Activated CD4-positive, alpha-beta T cell treated with anti-CD3 and anti-CD28 coated beads for 36 hours (primary cell): ENCODE measurements around the gene SNRNP70. TPM values are rescaled to one million over a fixed set of nuclear protein-coding genes. Genes with fewer than 3 reads are reported as not detected.

ENCODE experiments used
- ATAC-seq: fragments of 200-7000 bp; cut with Tn5 transposase; one replicate; pipeline ENCODE4 v1.10.0; 2021; ENCODE audit warnings: mild to moderate bottlenecking, moderate library complexity
- CTCF ChIA-PET: fragments of 350-600 bp; sonication (Branson Sonifier 250); formaldehyde crosslinking; loops from one replicate; lab custom pipeline; 2021; ENCODE audit warnings: antibody characterized with exemption; lab: Charles Lee
- POLR2A ChIA-PET: fragments of 350-600 bp; sonication (Branson Sonifier 250); formaldehyde crosslinking; loops from one replicate; lab custom pipeline; 2021; ENCODE audit warnings: antibody characterized with exemption, inconsistent platforms; lab: Charles Lee
- DNase-seq: peaks from one replicate; pipeline ENCODE4 v3.0.0-alpha.2; 2020
- H3K27ac Mint-ChIP-seq: one replicate; pipeline ENCODE4 v1.8.0; 2021; ENCODE audit warnings: mixed read lengths
- H3K27me3 Mint-ChIP-seq: one replicate; pipeline ENCODE4 v1.8.0; 2021; ENCODE audit warnings: mixed read lengths
- H3K36me3 Mint-ChIP-seq: one replicate; pipeline ENCODE4 v1.8.0; 2021; ENCODE audit warnings: low read depth, mixed read lengths
- H3K4me1 Mint-ChIP-seq: one replicate; pipeline ENCODE4 v1.8.0; 2021; ENCODE audit warnings: mixed read lengths
- H3K4me3 Mint-ChIP-seq: one replicate; pipeline ENCODE4 v1.8.0; 2021; ENCODE audit warnings: mild to moderate bottlenecking, moderate library complexity, mixed read lengths
- H3K9me3 Mint-ChIP-seq: one replicate; pipeline ENCODE4 v1.8.0; 2021; ENCODE audit warnings: low read depth, mixed read lengths
- intact Hi-C, 2 experiments: fragments of 100-400 bp; cut with DNase I in 1 of 2; cut with micrococcal nuclease in 1 of 2; formaldehyde crosslinking; loops; one replicate each; pipeline versions ENCODE4 v1.14.2 to v1.15.1; 2022 to 2024; cut with DNase I, micrococcal nuclease
- total RNA-seq, 2 experiments: library from RNA; stranded (reverse); gene quantifications; one replicate each; pipeline ENCODE4 v1.2.3, GENCODE V29; 2021

The SNRNP70 gene
- total RNA-seq, 2 experiments from 2014 or later, result 225 to 306 TPM

DNA sequence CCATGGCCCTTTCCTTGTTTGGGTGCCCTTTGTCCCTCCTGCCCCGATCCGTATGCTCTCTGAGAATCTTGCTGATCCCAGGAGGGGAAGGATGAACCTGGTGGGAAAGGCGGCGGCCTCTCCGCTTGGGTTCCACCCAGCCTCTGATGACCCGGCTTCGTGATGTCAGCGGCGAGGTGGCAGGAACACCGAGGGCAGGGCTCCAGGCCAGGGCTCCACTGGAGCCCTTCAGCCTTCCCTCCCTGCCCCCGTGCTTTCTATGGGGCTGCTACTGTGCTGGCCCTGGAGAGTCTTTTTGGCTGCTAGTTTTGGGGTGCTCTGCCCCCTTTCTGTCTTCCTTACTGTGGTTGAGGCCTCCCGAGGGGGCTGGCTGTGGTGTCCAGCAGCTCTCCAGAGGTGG, 17.1 kb downstream of the SNRNP70 start:
- H3K27ac Mint-ChIP-seq, result no peak overlapping the region
- intact Hi-C loops, result no loop called here
- H3K9me3 Mint-ChIP-seq, result no peaks in the 10 kb centered on the region
- H3K36me3 Mint-ChIP-seq, result peaks cover 55% of the 10 kb centered on the region
- ATAC-seq (no peak), DNase-seq (no peak)
- POLR2A ChIA-PET, result no interaction called here
- peaks cover 2% of the 10 kb centered on the region for H3K4me1 Mint-ChIP-seq
- no peak overlapping the region for H3K4me3 Mint-ChIP-seq
- CTCF ChIA-PET, result no interaction called here
- H3K27me3 Mint-ChIP-seq, result no peaks in the 10 kb centered on the region

DNA sequence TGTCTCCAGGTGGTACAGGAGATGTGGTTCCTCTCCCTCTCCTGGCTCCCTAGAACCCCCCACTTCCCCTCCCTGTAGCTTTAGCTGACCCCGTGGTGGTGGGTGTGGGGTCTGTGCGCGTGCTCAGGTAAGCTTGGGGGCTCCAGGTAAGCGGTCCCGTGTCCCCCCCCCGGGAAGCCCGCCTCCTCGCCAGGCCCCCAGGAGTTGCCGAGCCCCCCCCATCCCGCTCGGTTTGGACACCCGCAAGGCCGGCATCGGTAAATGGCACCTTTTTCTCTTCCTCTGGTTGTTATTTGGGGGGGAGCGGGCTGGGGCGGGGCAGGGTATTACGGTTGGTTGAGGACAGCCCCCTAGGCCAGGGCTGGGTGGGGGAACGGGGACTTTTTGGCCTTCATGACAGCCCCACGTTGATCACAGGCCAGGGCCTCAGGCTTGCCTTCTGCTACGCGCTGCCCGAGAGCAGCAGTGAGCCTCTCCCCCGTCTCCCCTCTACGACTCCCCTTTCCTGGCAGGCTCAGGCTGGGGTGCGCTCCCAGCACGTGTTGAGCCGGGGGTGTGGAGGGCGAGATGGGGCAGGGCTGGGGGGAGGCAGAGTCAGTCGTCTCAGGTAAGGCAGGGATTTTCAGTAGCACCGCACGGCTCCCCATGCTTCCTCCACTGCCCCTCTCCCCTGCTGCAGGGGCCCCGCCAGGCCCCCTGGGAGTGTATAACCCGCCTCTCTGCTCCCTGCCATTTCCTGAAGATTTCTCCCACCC, 18.3 kb downstream of the SNRNP70 start:
- Mint-ChIP-seq H3K9me3 (no peaks in the 10 kb centered on the region), H3K27me3 (no peaks in the 10 kb centered on the region), H3K27ac (no peak overlapping the region), H3K4me3 (no peak overlapping the region), H3K36me3 (peaks cover 57% of the 10 kb centered on the region), H3K4me1 (peaks cover 2% of the 10 kb centered on the region)
- CTCF ChIA-PET, result interaction anchor here (0.6 kb wide), 1 partner anchor 43 kb away, joined by 3 read pairs; no protein-coding TSS in a partner anchor
- intact Hi-C loops, result loop anchor here in 1 of 2 experiments (1.0 kb wide), 1 partner anchor 28 kb away; no protein-coding TSS in a partner anchor
- POLR2A ChIA-PET, result interaction anchor here (0.6 kb wide), 1 partner anchor 267 kb away, joined by 3 read pairs; no protein-coding TSS in a partner anchor
- DNase-seq (no peak), ATAC-seq (no peak)

DNA sequence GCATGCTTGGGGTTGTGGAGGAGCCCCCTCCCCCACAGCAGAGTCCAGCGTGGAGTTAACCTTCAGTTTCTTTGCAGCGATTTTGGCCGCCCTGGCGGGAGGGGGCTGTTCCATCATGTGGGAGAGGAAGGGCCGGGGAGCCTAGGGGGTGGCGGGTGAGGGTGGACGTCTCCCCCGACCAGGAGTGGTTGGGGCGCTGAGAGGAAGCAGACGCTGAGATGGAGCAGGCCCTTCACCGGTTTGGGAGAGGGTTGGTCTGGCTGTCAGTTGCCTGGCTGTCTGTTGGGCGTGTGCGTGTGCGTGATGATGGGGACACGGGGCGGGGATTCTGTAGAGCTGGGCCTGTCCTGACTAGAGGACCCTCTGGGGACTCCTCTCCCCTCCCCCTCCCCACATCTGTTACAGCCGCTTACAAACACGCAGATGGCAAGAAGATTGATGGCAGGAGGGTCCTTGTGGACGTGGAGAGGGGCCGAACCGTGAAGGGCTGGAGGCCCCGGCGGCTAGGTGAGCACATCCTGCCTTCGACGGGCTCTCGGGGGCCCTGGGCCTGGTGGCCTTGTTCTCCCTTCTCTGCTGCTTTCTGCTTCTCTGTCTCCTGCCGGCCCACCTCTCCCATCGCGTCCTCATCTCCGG, 19.1 kb downstream of the SNRNP70 start:
- intact Hi-C loops, result no loop called here
- H3K9me3 Mint-ChIP-seq, result no peaks in the 10 kb centered on the region
- no peak overlapping the region for H3K27ac Mint-ChIP-seq
- ChIA-PET POLR2A (interaction anchor here (0.6 to 1.3 kb wide), 2 partner anchors 10 to 128 kb away, joined by 3 to 6 read pairs; partner anchors contain the start of gene LIN7B), CTCF (interaction anchor here (0.9 to 3.0 kb wide), 4 partner anchors 8 to 37 kb away, joined by 3 to 49 read pairs (median 13); partner anchors contain the start of gene LIN7B)
- H3K27me3 Mint-ChIP-seq, result no peaks in the 10 kb centered on the region
- no peak overlapping the region for H3K4me3 Mint-ChIP-seq
- peaks cover 54% of the 10 kb centered on the region for H3K36me3 Mint-ChIP-seq
- DNase-seq (no peak), ATAC-seq (no peak)
- peaks cover 2% of the 10 kb centered on the region for H3K4me1 Mint-ChIP-seq

DNA sequence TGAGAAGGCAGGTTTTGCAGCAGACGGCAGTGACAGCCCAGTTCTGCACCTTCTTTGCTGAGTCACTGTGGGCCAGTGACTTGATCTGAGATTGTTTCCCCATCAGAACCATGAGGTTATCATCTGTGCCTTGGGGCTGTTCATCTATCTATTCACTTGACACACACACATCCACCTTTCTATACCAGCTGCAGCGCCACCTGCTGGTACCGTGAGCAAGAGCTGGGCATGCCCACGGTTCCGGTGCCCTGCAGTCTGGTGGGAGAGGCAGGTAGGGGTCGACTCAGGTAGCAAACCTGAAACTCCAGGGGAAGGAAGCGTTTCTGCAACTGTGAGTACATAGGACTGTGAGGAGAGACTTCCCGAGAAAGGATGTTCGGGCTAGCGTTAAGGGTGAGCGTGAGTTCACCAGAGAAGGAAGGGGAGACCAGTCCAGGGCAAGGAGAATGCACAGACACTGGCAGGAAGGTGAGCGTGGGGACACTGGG, 21.4 kb downstream of the SNRNP70 start:
- ChIA-PET POLR2A (interaction anchor here (0.5 to 1.4 kb wide), 2 partner anchors 9 to 1424 kb away, joined by 3 to 5 read pairs; no protein-coding TSS in a partner anchor), CTCF (interaction anchor here (0.6 to 3.0 kb wide), 13 partner anchors 8 to 378 kb away, joined by 3 to 49 read pairs (median 3); partner anchors contain the start of gene LIN7B)
- DNase-seq (peak; percentile 82), ATAC-seq (peak; percentile 84)
- no peak overlapping the region for H3K4me3 Mint-ChIP-seq
- no peaks in the 10 kb centered on the region for H3K27me3 Mint-ChIP-seq
- peaks cover 4% of the 10 kb centered on the region for H3K4me1 Mint-ChIP-seq
- H3K36me3 Mint-ChIP-seq, result peaks cover 39% of the 10 kb centered on the region
- intact Hi-C loops, result no loop called here
- H3K9me3 Mint-ChIP-seq, result no peaks in the 10 kb centered on the region
- no peak overlapping the region for H3K27ac Mint-ChIP-seq

DNA sequence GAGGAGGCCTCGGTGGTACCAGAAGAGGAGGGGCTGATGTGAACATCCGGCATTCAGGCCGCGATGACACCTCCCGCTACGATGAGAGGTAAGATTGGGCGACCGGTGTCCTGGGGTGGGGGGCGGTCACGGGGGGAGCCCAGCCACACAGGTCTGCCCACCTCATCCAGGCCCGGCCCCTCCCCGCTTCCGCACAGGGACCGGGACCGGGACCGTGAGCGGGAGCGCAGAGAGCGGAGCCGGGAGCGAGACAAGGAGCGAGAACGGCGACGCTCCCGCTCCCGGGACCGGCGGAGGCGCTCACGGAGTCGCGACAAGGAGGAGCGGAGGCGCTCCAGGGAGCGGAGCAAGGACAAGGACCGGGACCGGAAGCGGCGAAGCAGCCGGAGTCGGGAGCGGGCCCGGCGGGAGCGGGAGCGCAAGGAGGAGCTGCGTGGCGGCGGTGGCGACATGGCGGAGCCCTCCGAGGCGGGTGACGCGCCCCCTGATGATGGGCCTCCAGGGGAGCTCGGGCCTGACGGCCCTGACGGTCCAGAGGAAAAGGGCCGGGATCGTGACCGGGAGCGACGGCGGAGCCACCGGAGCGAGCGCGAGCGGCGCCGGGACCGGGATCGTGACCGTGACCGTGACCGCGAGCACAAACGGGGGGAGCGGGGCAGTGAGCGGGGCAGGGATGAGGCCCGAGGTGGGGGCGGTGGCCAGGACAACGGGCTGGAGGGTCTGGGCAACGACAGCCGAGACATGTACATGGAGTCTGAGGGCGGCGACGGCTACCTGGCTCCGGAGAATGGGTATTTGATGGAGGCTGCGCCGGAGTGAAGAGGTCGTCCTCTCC, 22.6 kb downstream of the SNRNP70 start:
- Mint-ChIP-seq H3K4me1 (peaks cover 4% of the 10 kb centered on the region), H3K9me3 (no peaks in the 10 kb centered on the region), H3K36me3 (peaks cover 34% of the 10 kb centered on the region), H3K27me3 (no peaks in the 10 kb centered on the region), H3K27ac (no peak overlapping the region), H3K4me3 (no peak overlapping the region)
- intact Hi-C loops, result no loop called here
- ATAC-seq (no peak), DNase-seq (no peak)
- ChIA-PET CTCF (interaction anchor here (1.2 kb wide), 1 partner anchor 10 kb away, joined by 5 read pairs; no protein-coding TSS in a partner anchor), POLR2A (no interaction called here)

DNA sequence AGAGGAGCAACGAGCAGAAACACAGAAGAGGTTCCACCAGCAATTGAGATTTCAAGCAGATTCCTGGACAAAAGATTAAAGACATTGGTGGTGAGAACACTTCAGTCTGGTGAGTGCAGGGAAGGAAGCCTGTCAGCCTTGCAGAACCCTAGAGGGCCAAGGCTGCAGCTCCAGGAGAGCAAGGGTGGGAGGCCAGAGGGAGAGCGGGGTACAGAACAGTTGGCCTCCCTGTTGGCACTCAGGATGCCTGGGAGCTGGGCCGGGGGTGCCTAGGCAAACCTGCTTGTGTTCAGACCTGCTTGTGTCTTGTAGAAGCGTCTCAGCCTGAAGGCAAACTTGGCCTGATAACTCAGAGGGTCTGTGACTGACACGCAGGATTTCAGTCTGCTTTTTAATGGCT, 23.8 kb downstream of the SNRNP70 start:
- intact Hi-C loops, result no loop called here
- Mint-ChIP-seq H3K27me3 (no peaks in the 10 kb centered on the region), H3K4me3 (no peak overlapping the region), H3K27ac (no peak overlapping the region), H3K9me3 (no peaks in the 10 kb centered on the region), H3K4me1 (peaks cover 13% of the 10 kb centered on the region), H3K36me3 (peaks cover 34% of the 10 kb centered on the region)
- CTCF ChIA-PET, result interaction anchor here (1.2 to 1.6 kb wide), 3 partner anchors 10 to 101 kb away, joined by 3 to 5 read pairs (median 4); no protein-coding TSS in a partner anchor
- ATAC-seq (no peak), DNase-seq (no peak)
- POLR2A ChIA-PET, result no interaction called here

DNA sequence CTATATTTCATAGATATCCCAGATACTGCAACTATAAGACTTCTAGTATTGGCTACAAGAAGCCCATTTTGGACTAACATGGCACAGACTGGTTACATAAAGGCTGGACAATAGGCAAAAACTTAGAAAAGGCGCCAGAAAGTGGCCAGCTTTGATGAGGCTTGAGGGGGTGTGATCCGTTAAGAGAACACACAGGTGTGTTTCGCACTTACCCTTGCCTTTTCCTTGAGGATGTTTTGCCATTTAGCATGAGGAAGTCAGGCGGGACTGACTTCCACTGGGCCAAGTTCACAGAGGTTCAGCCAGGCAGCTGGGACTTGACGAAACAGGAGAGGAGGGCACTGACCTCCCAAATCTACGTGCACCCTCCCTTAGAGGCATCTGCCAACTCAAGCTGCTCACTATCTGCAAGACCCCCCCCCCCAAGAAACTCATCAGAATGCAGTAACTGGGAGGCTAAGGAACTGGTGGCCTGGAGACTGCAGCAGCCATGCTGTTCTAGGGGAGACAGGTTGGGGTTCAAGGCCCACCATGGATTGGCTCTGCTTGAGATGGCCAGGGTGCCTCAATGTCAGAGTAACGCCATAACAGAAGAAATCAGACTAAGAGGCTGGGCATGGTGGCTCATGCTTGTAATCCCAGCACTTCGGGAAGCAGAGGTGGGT, 24.4 kb downstream of the SNRNP70 start:
- H3K27me3 Mint-ChIP-seq, result no peaks in the 10 kb centered on the region
- no peak overlapping the region for H3K27ac Mint-ChIP-seq
- peaks cover 31% of the 10 kb centered on the region for H3K36me3 Mint-ChIP-seq
- no peak for ATAC-seq
- intact Hi-C loops, result no loop called here
- no peak overlapping the region for H3K4me3 Mint-ChIP-seq
- H3K9me3 Mint-ChIP-seq, result no peaks in the 10 kb centered on the region
- peaks cover 13% of the 10 kb centered on the region for H3K4me1 Mint-ChIP-seq
- POLR2A ChIA-PET, result no interaction called here
- CTCF ChIA-PET, result interaction anchor here (1.2 to 1.6 kb wide), 3 partner anchors 10 to 101 kb away, joined by 3 to 9 read pairs (median 4); no protein-coding TSS in a partner anchor
- no peak for DNase-seq

DNA sequence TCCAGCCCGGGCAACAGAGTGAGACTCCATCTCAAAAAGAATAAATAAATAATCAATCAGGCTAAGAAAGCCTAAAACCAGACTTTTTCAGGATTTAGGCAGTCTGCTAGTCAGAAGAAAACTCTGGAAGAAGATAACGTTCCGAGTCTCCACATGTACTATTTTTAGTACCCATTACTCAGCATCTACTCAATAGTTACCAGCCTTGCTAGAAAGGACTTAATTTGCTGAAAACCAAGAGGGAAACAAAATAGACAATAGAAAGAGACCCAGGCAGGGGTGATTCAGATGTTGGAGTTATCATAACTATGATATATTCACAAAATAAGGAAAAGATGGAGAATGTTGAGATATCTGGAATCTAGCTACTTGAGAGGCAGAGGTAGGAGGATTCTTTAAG, 25.3 kb downstream of the SNRNP70 start:
- ChIA-PET CTCF (interaction anchor here (0.7 to 1.4 kb wide), 2 partner anchors 13 kb away, joined by 3 to 9 read pairs; no protein-coding TSS in a partner anchor), POLR2A (interaction anchor here (0.6 to 0.7 kb wide), 2 partner anchors 61 to 92 kb away, joined by 3 to 8 read pairs; no protein-coding TSS in a partner anchor)
- intact Hi-C loops, result no loop called here
- peaks cover 26% of the 10 kb centered on the region for H3K36me3 Mint-ChIP-seq
- H3K27ac Mint-ChIP-seq, result no peak overlapping the region
- H3K27me3 Mint-ChIP-seq, result no peaks in the 10 kb centered on the region
- no peak for ATAC-seq
- H3K4me1 Mint-ChIP-seq, result peaks cover 16% of the 10 kb centered on the region
- no peak for DNase-seq
- no peaks in the 10 kb centered on the region for H3K9me3 Mint-ChIP-seq
- no peak overlapping the region for H3K4me3 Mint-ChIP-seq

DNA sequence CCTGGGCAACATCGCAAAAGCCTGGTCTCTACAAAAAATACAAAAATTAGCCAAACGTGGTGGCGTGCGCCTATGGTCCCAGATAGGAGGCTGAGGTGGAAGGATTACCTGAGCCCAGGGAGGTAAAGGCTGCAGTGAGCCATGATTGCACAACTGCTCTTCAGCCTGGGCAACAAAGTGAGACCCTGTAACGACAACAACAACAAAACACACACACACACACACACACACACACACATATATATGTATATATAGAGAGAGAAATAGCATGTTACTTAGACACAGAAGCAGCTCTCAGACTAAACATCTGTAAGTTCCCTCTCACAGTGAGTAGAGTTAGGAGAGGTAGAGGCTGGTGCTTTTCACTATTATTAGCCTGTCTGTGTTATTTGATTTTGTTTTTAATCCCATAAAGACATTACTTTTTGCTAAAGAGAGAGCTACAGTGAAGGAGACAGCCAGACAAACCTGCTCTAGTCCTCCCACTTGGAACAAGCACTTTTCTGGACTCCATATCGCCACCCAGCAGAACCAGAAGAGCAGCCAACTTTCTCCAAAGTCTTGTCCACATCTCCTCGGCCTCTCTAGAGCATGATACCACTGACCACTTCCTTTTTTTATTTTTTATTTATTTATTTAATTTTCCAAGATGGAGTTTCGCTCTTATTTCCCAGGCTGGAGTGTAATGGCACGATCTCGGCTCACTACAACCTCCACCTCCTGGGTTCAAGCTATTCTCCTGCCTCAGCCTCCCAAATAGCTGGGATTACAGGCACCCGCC, 26.2 kb downstream of the SNRNP70 start:
- CTCF ChIA-PET, result interaction anchor here (0.9 kb wide), 1 partner anchor 14 kb away, joined by 5 read pairs; no protein-coding TSS in a partner anchor
- Mint-ChIP-seq H3K36me3 (peaks cover 22% of the 10 kb centered on the region), H3K27me3 (no peaks in the 10 kb centered on the region)

More for the DNA sequence above, 26.2 kb downstream of the SNRNP70 start:
- intact Hi-C loops, result no loop called here
- DNase-seq (no peak), ATAC-seq (no peak)
- no peak overlapping the region for H3K4me3 Mint-ChIP-seq
- no peak overlapping the region for H3K27ac Mint-ChIP-seq
- H3K9me3 Mint-ChIP-seq, result no peaks in the 10 kb centered on the region
- POLR2A ChIA-PET, result no interaction called here
- H3K4me1 Mint-ChIP-seq, result peaks cover 16% of the 10 kb centered on the region
